Thyroid gland (tissue), 4 donors: ENCODE data around the gene ZNF555. TPM values are rescaled to one million over a fixed set of nuclear protein-coding genes. Genes with fewer than 3 reads are reported as not detected.

Experiments used
- DNase-seq, 2 donors: peaks; one replicate each; pipeline ENCODE4 v3.0.0-alpha.2; 2019
- H3K27ac ChIP-seq, 3 donors: fragments of 200-600 bp; sonication (generic); 1 replicate in 2 of 3; 2 replicates in 1 of 3; pipeline ENCODE4 v1.5.1; 2016 to 2019; ENCODE audit warnings: mild to moderate bottlenecking in 1 of 3, moderate library complexity in 1 of 3
- H3K27me3 ChIP-seq: fragments of 200-600 bp; sonication (generic); one replicate; pipeline ENCODE4 v1.5.1; 2019
- H3K36me3 ChIP-seq, 2 donors: fragments of 200-600 bp; sonication (generic); one replicate each; pipeline ENCODE4 v1.5.1; 2016 to 2019
- H3K4me1 ChIP-seq, 2 donors: fragments of 200-600 bp; sonication (generic); one replicate each; pipeline ENCODE4 v1.5.1; 2017 to 2019
- H3K4me3 ChIP-seq, 3 donors: fragments of 200-600 bp; sonication (generic); replicated peaks in 1 of 3; 1 replicate in 2 of 3; 2 replicates in 1 of 3; pipeline ENCODE4 v1.5.1; 2016; ENCODE audit warnings: mild to moderate bottlenecking in 1 of 3
- H3K9me3 ChIP-seq: fragments of 200-600 bp; sonication (generic); one replicate; pipeline ENCODE4 v1.5.1; 2017
- POLR2A ChIP-seq, 2 donors: fragments of 450-650 bp; IDR thresholded peaks; one replicate each; pipeline ENCODE4 v1.6.1; 2017; ENCODE audit warnings: antibody characterized with exemption in 2 of 2, mild to moderate bottlenecking in 2 of 2, moderate library complexity in 1 of 2
- WGBS, 2 donors: methylation state at CpG; one replicate each; pipeline ENCODE4 v1.1.5; 2017; 5-methylcytosine and 5-hydroxymethylcytosine counted together
- intact Hi-C: fragments of 100-400 bp; cut with DNase I; formaldehyde crosslinking; loops from one replicate; pipeline ENCODE4 v1.15.1; 2023
- total RNA-seq, 4 donors: library from RNA; depleted of rRNA; stranded (reverse); fragments of >200 nt; gene quantifications; one replicate each; pipeline ENCODE4 v1.2.3, GENCODE V29; 2016
- TF ChIP-seq, protein P1 (sequence below), 6 experiments: fragments of 200-600 bp in 3 of 6; fragments of 450-650 bp in 3 of 6; sonication (generic) in 3 of 6; IDR thresholded peaks; one replicate each; pipeline ENCODE4 v1.5.1; 2016 to 2019; ENCODE audit warnings: antibody characterized with exemption in 6 of 6, mild to moderate bottlenecking in 2 of 6, inconsistent platforms in 1 of 6, moderate library complexity in 1 of 6

The ZNF555 gene
- total RNA-seq, 4 donors from 2014 or later, result 8.7 to 10.2 (median 9.5) TPM

DNA sequence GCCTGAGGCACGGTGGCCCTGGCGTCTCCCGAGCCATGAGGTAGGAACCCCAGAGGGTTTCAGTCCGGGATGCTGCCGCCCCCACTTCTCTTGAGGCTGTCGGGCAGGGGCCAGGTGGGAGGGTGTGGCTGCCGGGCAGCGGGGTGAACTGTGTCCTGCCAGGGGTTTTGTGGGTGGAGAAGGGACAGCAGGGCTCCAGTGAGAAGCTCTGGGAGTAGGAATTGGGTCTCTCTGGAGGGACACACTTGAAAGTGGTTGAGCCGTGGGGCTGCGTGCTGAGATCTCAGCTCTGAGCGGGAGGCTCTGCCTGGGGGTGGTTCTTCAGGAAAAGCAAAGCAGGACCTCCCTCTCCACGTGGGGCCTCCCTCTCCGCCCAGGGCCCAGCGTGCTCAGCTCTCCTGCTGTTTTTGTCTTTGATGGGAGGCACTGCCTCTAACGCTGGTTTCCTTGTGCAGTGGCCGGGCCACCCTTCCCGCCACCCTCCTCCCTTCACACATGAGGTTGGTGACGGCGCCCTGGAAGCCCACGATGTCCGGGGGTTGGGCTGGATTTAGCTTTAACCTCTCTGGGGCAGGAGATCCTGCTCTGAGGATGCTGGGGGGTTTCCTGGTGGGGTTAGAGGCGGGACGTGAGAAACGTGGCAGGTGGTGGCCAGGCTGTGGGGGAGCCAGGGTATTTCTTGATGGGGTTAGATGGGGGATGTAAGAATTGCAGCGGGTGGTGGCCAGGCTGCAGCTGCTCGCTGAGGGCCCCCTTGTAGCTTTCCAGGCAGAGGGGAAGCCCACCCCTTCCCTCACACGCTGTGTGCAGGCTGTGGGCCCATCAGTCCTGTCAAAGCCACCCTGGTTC is 36.9 kb upstream of the ZNF555 start:
- intact Hi-C loops, result no loop called here
- no peaks in the 10 kb centered on the region for H3K4me1 ChIP-seq
- no peak for DNase-seq
- no peaks in the 10 kb centered on the region for H3K27me3 ChIP-seq
- H3K9me3 ChIP-seq, result no peaks in the 10 kb centered on the region
- no peak overlapping the region for H3K27ac ChIP-seq
- peaks cover 30 to 40% of the 10 kb centered on the region in 2 donors for H3K36me3 ChIP-seq
- 88 to 89% methylated on average over 21 to 27 of the region's 27 CpGs for WGBS, 2 donors
- H3K4me3 ChIP-seq, result no peak overlapping the region
- TF ChIP-seq, protein P1, sequence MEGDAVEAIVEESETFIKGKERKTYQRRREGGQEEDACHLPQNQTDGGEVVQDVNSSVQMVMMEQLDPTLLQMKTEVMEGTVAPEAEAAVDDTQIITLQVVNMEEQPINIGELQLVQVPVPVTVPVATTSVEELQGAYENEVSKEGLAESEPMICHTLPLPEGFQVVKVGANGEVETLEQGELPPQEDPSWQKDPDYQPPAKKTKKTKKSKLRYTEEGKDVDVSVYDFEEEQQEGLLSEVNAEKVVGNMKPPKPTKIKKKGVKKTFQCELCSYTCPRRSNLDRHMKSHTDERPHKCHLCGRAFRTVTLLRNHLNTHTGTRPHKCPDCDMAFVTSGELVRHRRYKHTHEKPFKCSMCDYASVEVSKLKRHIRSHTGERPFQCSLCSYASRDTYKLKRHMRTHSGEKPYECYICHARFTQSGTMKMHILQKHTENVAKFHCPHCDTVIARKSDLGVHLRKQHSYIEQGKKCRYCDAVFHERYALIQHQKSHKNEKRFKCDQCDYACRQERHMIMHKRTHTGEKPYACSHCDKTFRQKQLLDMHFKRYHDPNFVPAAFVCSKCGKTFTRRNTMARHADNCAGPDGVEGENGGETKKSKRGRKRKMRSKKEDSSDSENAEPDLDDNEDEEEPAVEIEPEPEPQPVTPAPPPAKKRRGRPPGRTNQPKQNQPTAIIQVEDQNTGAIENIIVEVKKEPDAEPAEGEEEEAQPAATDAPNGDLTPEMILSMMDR (IDR thresholded peaks at IDR 0.05), result no peak
- no peak for TF ChIP-seq POLR2A (IDR thresholded peaks at IDR 0.05)

DNA sequence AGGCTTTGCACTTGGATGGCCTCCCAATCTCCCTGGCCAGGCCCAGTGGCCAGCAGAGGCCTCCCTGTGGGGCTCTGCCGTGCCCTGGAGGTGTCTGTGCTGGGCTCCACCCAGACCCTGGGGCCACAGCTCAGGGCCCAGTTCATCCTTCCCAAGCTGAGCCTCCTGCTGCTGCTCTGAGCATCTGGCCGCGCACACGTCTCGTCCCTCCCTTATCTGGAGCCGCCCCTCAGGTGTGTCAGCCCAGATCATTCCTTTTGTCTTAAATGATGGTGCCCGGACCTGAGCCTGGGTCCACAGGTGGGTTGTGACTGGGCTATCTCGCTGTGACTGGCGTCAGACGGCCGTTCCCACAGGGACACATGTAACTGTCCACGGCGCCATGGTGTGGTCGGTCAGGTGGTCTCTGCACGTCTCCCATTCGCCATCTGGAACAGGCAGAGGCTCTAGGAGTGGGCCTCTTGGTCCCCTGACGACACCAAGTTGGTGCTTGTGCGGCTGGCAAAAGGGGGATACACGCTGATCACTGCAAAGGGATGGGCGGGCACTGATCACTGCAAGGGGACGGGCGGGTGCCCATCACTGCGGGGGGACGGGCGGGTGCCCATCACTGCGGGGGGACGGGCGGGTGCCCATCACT is 35.9 kb upstream of the ZNF555 start:
- Histone ChIP-seq H3K4me1 (no peaks in the 10 kb centered on the region), H3K27ac (no peak overlapping the region), H3K9me3 (no peaks in the 10 kb centered on the region), H3K36me3 (peaks cover 37 to 49% of the 10 kb centered on the region in 2 donors), H3K27me3 (no peaks in the 10 kb centered on the region), H3K4me3 (no peak overlapping the region)
- no peak for TF ChIP-seq POLR2A (IDR thresholded peaks at IDR 0.05)
- TF ChIP-seq, protein P1 (IDR thresholded peaks at IDR 0.05), result no peak
- WGBS, 2 donors, result 96 to 99% methylated on average over 12 to 16 of the region's 28 CpGs
- intact Hi-C loops, result no loop called here
- DNase-seq, result no peak

DNA sequence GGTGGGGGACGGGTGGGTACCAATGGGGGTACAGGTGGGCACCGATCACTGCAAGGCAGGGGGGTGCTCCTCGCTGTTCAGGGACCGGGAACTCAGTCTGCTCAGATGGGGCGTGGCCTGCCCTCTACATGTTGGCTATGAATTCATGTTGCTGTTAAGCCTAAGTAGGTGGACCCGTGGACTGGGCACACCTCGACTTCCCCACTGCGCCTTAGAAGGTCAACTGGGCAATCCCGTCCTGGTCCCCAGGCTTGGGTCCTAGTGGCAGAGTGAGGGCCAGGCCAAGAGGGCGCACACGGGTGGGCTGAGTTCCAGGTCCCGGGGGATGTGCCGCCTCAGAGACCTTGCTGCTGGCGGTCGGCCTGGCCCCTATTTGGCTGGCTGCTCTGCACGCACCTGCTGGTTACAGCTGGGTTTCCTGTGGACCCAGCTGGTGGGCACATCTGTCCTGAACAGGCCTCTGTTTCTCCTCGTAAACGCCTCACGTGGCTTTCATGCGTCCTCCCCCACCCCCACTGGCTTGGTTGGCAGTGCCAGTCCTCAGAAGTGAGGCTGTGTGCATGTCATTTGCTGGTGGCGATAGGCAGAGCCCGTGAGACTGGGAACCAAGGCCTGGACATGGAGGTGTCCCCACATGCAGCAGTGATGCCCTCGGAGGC is 35.2 kb upstream of the ZNF555 start:
- WGBS, 2 donors, result 96 to 97% methylated on average over 12 to 21 of the region's 23 CpGs
- Histone ChIP-seq H3K9me3 (no peaks in the 10 kb centered on the region), H3K4me1 (no peaks in the 10 kb centered on the region), H3K4me3 (no peak overlapping the region), H3K36me3 (peaks cover 30 to 45% of the 10 kb centered on the region in 2 donors), H3K27ac (no peak overlapping the region), H3K27me3 (no peaks in the 10 kb centered on the region)
- no peak for DNase-seq
- TF ChIP-seq, protein P1 (IDR thresholded peaks at IDR 0.05), result no peak
- no peak for TF ChIP-seq POLR2A (IDR thresholded peaks at IDR 0.05)
- intact Hi-C loops, result no loop called here

DNA sequence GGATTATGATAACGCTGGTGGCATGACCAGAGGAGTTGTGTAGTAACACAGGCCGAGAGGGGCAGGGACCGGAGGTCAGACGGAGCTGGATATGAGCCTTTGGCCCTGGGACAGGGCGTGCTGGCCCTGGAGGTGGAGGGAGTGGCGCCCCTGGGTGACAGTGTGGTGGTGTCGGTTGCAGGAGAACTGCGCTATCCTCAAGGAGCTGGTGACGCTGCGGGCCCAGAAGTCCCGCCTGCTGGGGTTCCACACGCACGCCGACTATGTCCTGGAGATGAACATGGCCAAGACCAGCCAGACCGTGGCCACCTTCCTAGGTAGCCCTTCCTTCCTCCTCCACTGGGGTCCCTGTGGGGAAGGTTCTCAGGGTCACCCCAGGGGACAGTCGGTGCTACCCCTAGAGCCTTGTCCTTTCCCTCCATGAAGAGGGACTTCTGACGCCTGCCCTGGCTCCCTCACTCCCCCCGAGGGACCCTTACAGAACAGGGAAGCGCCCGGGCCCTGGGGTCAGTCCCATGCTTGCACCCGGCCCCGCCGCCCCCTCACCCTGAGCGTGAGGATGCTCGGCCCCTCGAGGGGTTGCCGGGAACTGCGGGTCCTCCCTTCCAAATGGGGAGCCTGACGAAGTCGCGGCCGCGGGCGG is 34.4 kb upstream of the ZNF555 start:
- Histone ChIP-seq H3K9me3 (no peaks in the 10 kb centered on the region), H3K27ac (no peak overlapping the region), H3K36me3 (peaks cover 30 to 45% of the 10 kb centered on the region in 2 donors), H3K4me3 (no peak overlapping the region), H3K4me1 (no peaks in the 10 kb centered on the region), H3K27me3 (no peaks in the 10 kb centered on the region)
- WGBS, 2 donors, result 93 to 99% methylated on average over 20 to 26 of the region's 34 CpGs
- no peak for TF ChIP-seq POLR2A (IDR thresholded peaks at IDR 0.05)
- TF ChIP-seq, protein P1 (IDR thresholded peaks at IDR 0.05), result no peak
- DNase-seq, result no peak
- intact Hi-C loops, result no loop called here
